Activated naive CD4-positive, alpha-beta T cell treated with anti-CD3 and anti-CD28 coated beads, Interleukin-2, amount 50 U/mL, for 16 hours (primary cell): ENCODE measurements around the gene SLC8B1.

Experiments
- DNase-seq: peaks from one replicate; pipeline ENCODE4 v3.0.0-alpha.2; 2020

The SLC8B1 gene

GRCh38 chr12:113318900-113319628 is 15.8 kb downstream of the SLC8B1 start:
- no peak for DNase-seq

GRCh38 chr12:113318046-113318656 is 16.8 kb downstream of the SLC8B1 start:
- DNase-seq = no peak

GRCh38 chr12:113317122-113317521 is 17.8 kb downstream of the SLC8B1 start:
- DNase-seq = no peak

- no peak for DNase-seq
Measured at GRCh38 chr12:113316155-113316554, 18.8 kb downstream of the SLC8B1 start.

GRCh38 chr12:113315358-113315757 is 19.6 kb downstream of the SLC8B1 start:
- no peak for DNase-seq

- DNase-seq = no peak
Measured at GRCh38 chr12:113314121-113314529, 20.8 kb downstream of the SLC8B1 start.

GRCh38 chr12:113310489-113310888 is 24.4 kb downstream of the SLC8B1 start:
- DNase-seq = no peak

- no peak for DNase-seq
Measured at GRCh38 chr12:113306382-113306781, 28.5 kb downstream of the SLC8B1 start.

- DNase-seq = no peak
Measured at GRCh38 chr12:113305281-113305856, 29.5 kb downstream of the SLC8B1 start.

GRCh38 chr12:113302886-113303640 is 31.8 kb downstream of the SLC8B1 start:
- no peak for DNase-seq

GRCh38 chr12:113302466-113302865 is 32.4 kb downstream of the SLC8B1 start:
- no peak for DNase-seq

- DNase-seq = no peak
Measured at GRCh38 chr12:113301811-113302210, 33.1 kb downstream of the SLC8B1 start.

GRCh38 chr12:113299619-113300237 is 35.2 kb downstream of the SLC8B1 start:
- no peak for DNase-seq

- DNase-seq = no peak
Measured at GRCh38 chr12:113298861-113299545, 35.9 kb downstream of the SLC8B1 start.

- DNase-seq = no peak
Measured at GRCh38 chr12:113298472-113298817, 36.5 kb downstream of the SLC8B1 start.

GRCh38 chr12:113297621-113298471 is 37.1 kb downstream of the SLC8B1 start:
- no peak for DNase-seq

GRCh38 chr12:113297214-113297587 is 37.7 kb downstream of the SLC8B1 start:
- DNase-seq = no peak

- no peak for DNase-seq
Measured at GRCh38 chr12:113296557-113297213, 38.2 kb downstream of the SLC8B1 start.

GRCh38 chr12:113295886-113296556 is 38.9 kb downstream of the SLC8B1 start:
- no peak for DNase-seq

- no peak for DNase-seq
Measured at GRCh38 chr12:113293100-113293499, 41.8 kb downstream of the SLC8B1 start.

- DNase-seq = no peak
Measured at GRCh38 chr12:113292547-113292946, 42.4 kb downstream of the SLC8B1 start.
